GM19099 (cell line): ENCODE measurements around the gene SYTL3.

Experiments
- POLR2A ChIP-seq: IDR thresholded peaks from 3 replicates; pipeline ENCODE4 v1.6.1; 2011; ENCODE audit warnings: low read depth; ENCODE audit not compliant: insufficient read length; ENCODE audit errors: extremely low read depth

Gene SYTL3

GRCh38 chr6:158773581-158774449 lies 124.0 kb downstream of the SYTL3 start:
- TF ChIP-seq POLR2A = no peak

GRCh38 chr6:158774717-158775449 lies 125.0 kb downstream of the SYTL3 start:
- TF ChIP-seq POLR2A = no peak

GRCh38 chr6:158775832-158776231 lies 126.0 kb downstream of the SYTL3 start:
- no peak for TF ChIP-seq POLR2A

DNA sequence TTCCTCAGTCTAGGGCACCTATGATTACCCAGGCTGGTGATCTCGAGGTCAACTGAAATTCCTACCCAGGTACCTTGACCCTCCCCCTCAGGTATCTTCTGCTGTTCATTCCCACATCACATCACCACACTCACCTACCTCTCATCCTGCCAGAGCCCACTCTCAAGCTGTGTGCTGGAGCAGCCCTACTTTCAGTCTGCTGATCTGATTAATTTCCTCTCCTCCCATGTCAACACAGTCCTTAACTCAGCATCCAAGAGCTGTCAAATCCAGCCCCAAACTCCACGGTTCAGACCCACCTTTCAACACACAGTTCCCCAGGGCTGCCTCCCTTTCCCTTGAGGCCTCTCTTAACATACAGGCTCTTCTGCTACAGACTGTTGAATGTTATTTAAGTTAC lies 126.9 kb downstream of the SYTL3 start:
- TF ChIP-seq POLR2A = no peak

GRCh38 chr6:158777510-158777909 lies 127.7 kb downstream of the SYTL3 start:
- TF ChIP-seq POLR2A = no peak

DNA sequence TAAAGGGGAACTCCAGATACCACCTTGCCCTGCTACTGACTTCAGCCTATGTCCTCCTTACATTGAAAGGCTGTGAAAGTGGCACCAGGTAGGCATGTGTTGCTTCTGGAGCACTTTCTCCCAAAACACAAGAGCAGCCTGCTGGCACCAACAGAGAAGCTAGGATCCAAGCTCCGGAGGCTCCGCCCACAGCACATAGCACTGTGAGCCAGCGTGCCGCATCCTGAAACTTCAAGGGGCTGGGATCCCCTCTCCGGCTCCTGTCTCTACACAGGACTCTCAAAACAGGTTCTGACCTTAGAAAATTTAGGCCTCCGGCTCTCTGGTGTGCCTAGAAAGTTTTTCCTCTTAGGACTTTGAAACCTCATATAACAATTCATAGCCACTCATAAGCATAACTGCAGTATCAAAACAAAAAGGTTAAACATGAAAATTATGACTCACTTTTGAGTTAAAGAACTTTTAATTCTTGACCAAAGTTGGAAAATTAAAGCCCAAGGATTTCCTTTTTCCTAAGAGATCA lies 128.2 kb downstream of the SYTL3 start:
- no peak for TF ChIP-seq POLR2A

- TF ChIP-seq POLR2A = no peak
Measured at GRCh38 chr6:158780246-158780884, 130.5 kb downstream of the SYTL3 start.

DNA sequence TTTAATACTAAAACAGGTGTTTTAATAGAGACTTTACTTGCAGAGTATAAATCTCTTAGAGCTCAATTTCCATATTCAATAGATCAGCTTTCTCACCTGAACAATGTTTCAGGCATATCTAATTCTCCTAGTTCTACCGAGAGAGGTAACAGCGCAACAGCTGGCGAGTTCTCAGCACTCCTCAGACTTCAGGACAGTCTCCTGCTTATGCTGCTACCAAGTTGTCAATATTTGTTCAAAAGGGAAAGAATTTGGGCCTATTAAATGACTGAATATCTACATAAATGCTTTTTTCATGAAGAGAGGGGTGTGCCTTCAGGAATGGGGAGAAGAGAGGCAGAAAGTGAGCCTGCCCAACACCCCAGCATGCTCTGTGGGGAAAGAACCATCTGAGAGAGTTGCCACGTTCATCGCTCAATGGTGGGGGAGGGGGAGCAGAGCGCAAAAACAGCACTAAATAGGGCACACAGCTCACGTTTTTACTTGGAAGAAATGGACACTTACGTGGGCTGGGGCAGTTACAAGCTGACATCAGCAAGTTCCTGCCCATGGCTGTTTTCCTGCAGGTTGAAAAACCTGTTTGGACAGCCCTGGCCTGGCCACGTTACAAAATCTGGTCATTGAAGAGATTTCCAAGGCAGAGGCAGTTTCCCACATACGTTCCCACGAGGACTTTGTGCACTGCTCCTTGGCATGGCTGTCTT lies 131.3 kb downstream of the SYTL3 start:
- TF ChIP-seq POLR2A = no peak

GRCh38 chr6:158781692-158782373 lies 132.0 kb downstream of the SYTL3 start:
- TF ChIP-seq POLR2A = no peak

- TF ChIP-seq POLR2A = no peak
Measured at GRCh38 chr6:158782432-158783166, 132.7 kb downstream of the SYTL3 start.

GRCh38 chr6:158783167-158783450 lies 133.3 kb downstream of the SYTL3 start:
- TF ChIP-seq POLR2A = no peak

GRCh38 chr6:158783851-158784250 lies 134.0 kb downstream of the SYTL3 start:
- TF ChIP-seq POLR2A = no peak

DNA sequence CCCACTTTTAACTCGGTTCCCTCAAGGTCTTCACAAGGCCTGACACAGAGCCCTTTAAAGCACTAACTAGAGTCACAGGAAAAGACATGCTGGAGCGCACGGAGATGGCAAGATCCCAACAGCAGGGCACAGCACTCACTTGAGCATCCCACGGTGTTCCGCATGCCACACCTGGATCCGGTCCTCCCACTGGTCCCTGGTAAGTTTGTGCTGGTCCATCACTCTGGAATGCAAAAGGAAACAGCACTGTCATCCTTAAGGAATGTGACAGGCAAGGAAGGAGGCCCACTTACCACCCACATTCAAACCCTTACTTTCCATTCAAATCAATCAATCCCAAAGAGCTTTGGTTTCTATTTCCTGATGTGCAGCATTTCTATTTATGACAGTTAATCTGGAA lies 134.7 kb downstream of the SYTL3 start:
- TF ChIP-seq POLR2A = no peak

GRCh38 chr6:158785036-158785435 lies 135.2 kb downstream of the SYTL3 start:
- no peak for TF ChIP-seq POLR2A

DNA sequence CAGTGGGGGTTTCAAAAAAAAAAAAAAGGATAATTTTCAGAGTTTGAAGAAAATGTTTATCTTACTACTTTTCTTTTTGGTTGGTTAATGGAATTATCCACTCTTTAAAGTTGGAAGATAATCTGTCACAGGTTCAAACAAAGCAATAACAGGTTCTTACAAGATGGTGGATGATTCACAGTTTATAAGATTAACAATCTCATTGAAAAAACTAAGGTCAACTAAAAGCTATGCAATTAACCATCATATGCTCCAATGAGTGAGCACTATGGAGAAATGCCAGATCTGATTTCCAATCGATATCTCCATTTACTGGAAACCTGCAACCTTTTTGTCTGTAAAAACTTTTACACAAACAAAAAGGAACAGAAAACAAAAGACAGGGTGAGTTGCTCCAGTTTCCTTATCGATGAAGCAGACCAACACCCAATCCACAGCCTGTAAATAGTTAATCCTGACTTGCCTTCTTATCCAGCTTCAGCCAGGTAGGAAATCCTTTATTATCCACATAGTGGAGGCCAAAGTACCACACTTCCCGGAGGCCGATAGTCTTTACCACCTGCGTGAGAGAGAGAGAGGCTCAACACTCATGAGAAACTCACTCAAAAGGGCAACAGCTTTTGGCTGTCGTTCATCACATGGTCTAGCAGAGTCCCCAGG lies 136.9 kb downstream of the SYTL3 start:
- TF ChIP-seq POLR2A = no peak
